OCI-LY7 (cell line): ENCODE results near the gene TAL1. TPM values are rescaled to one million over a fixed set of nuclear protein-coding genes. Genes with fewer than 3 reads are reported as not detected.
"Not testable (repeated sequence)": the region's sequence is repeated elsewhere in the genome, so short reads cannot be mapped to it uniquely, and the experiment has no call there.

Experiments
- Bru-seq: library from RNA; stranded (reverse); fragments of 400-500 nt; gene quantifications from one replicate; lab custom pipeline; 2021; lab: Mats Ljungman, UMichigan
- BruChase-seq, 2 experiments: library from RNA; stranded (reverse); fragments of 400-500 nt; gene quantifications; one replicate each; lab custom pipeline; 2021; lab: Mats Ljungman, UMichigan
- BruUV-seq: library from RNA; stranded (reverse); fragments of 400-500 nt; replicated peaks from 2 replicates; lab custom pipeline; 2021; lab: Mats Ljungman, UMichigan
- CTCF ChIA-PET: fragments of 300-600 bp; sonication (Branson Sonifier 250); formaldehyde crosslinking; loops from one replicate; lab custom pipeline; 2022; ENCODE audit warnings: antibody characterized with exemption; ENCODE audit not compliant: unreplicated experiment; lab: Charles Lee
- POLR2A ChIA-PET: fragments of 300-600 bp; sonication (Branson Sonifier 250); formaldehyde crosslinking; loops from one replicate; lab custom pipeline; 2022; ENCODE audit warnings: antibody characterized with exemption; lab: Charles Lee
- DNase-seq: peaks from one replicate; pipeline ENCODE4 v3.0.0-alpha.2; 2015; ENCODE audit warnings: low spot score
- H2AFZ ChIP-seq: fragments of 200-600 bp; sonication (generic), shearing (Covaris generic); 2 replicates; pipeline ENCODE4 v1.6.1; 2014; ENCODE audit warnings: mild to moderate bottlenecking, antibody characterized with exemption, low read length, moderate library complexity
- H3K27ac ChIP-seq: fragments of 200-600 bp; sonication (generic); 2 replicates; pipeline ENCODE4 v1.5.1; 2014; ENCODE audit warnings: mixed run types, low read depth, mild to moderate bottlenecking, moderate library complexity, low read length, inconsistent platforms; ENCODE audit not compliant: poor library complexity, severe bottlenecking
- H3K36me3 ChIP-seq: fragments of 200-600 bp; sonication (generic); 2 replicates; pipeline ENCODE4 v1.6.1; 2014; ENCODE audit warnings: mild to moderate bottlenecking, antibody characterized with exemption, low read length, moderate library complexity, mixed read lengths; ENCODE audit not compliant: insufficient read depth
- H3K4me1 ChIP-seq: fragments of 200-600 bp; sonication (generic); 2 replicates; pipeline ENCODE4 v1.5.1; 2014; ENCODE audit warnings: mild to moderate bottlenecking, low read length; ENCODE audit not compliant: insufficient read depth, poor library complexity, severe bottlenecking
- H3K4me2 ChIP-seq: fragments of 200-600 bp; sonication (generic); 2 replicates; pipeline ENCODE4 v1.6.1; 2014; ENCODE audit warnings: mild to moderate bottlenecking, low read length
- H3K4me3 ChIP-seq: fragments of 200-600 bp; sonication (generic); 2 replicates; pipeline ENCODE4 v1.5.1; 2014; ENCODE audit warnings: mild to moderate bottlenecking, low read depth, low read length; ENCODE audit not compliant: poor library complexity, severe bottlenecking
- H3K79me2 ChIP-seq: fragments of 200-600 bp; sonication (generic); 2 replicates; pipeline ENCODE4 v1.6.1; 2016; ENCODE audit warnings: low read depth, mild to moderate bottlenecking, low read length, moderate library complexity, mixed read lengths; ENCODE audit not compliant: insufficient read depth
- H3K9me2 ChIP-seq: fragments of 200-600 bp; sonication (generic); 2 replicates; pipeline ENCODE4 v1.6.1; 2016; ENCODE audit warnings: mild to moderate bottlenecking, low read length, mixed read lengths; ENCODE audit not compliant: insufficient read depth
- H3K9me3 ChIP-seq: fragments of 200-600 bp; sonication (generic); 2 replicates; pipeline ENCODE4 v1.6.1; 2014; ENCODE audit warnings: mild to moderate bottlenecking, mixed run types, low read length, mixed read lengths
- H4K20me1 ChIP-seq: fragments of 200-600 bp; sonication (generic); 2 replicates; pipeline ENCODE4 v1.6.1; 2014; ENCODE audit warnings: mild to moderate bottlenecking, antibody characterized with exemption, low read length, moderate library complexity, mixed read lengths; ENCODE audit not compliant: insufficient read depth
- CTCF ChIP-seq: fragments of 200-600 bp; sonication (generic); conservative IDR thresholded peaks from 2 replicates; pipeline ENCODE4 v1.5.1; 2014; ENCODE audit warnings: mild to moderate bottlenecking, antibody characterized with exemption, low read length, moderate library complexity, mixed read lengths
- EZH2phosphoT487 ChIP-seq: fragments of 200-600 bp; sonication (generic); IDR thresholded peaks from 2 replicates; pipeline ENCODE4 v1.6.1; 2018; ENCODE audit warnings: low read depth, borderline replicate concordance, mild to moderate bottlenecking, mixed run types, antibody characterized with exemption, low read length, moderate library complexity, mixed read lengths
- intact Hi-C: fragments of 100-400 bp; cut with micrococcal nuclease; formaldehyde crosslinking; loops from one replicate; pipeline ENCODE4 v1.10.0; 2022; ENCODE audit not compliant: unreplicated experiment
- long read RNA-seq: library from polyadenylated mRNA; stranded (forward); transcript quantifications from one replicate; pipeline ENCODE4 v2.0.0, GENCODE V29; 2022
- total RNA-seq, 2 experiments: library from RNA; depleted of rRNA in 1 of 2; stranded (reverse); fragments of >200 nt in 1 of 2; shearing (Covaris generic) in 1 of 2; gene quantifications; 2 replicates each; pipeline ENCODE4 v1.2.3, GENCODE V29; 2014 to 2022

The TAL1 gene
- not detected in 2 replicates for total RNA-seq (2014; rRNA removed; shearing (Covaris generic))
- not detected in 2 replicates for total RNA-seq (2022)
- Bru-seq, nascent RNA = not detected
- not detected for BruChase-seq, experiment 1, labeled RNA remaining after a 6-hour chase
- BruChase-seq, experiment 2, labeled RNA remaining after a 2-hour chase = not detected
- long read RNA-seq = 0 reads

GRCh38 chr1:47232187-47232874, at the start of gene TAL1:
Gene TAL1, minus strand, starts transcription at chr1:47232225. Its CDS starts 6,337 bp downstream, at chr1:47225888.
- no peak for DNase-seq
- H3K4me2 ChIP-seq = no peak within 1 kb of the TSS
- no peak within 1 kb of the TSS for H2AFZ ChIP-seq
- H3K9me3 ChIP-seq = no peaks in the 10 kb centered on the region
- no peaks in the 10 kb centered on the region for H3K36me3 ChIP-seq
- intact Hi-C loops = no loop called here
- no peaks in the 10 kb centered on the region for H3K9me2 ChIP-seq
- TF ChIP-seq EZH2phosphoT487 (no peak), CTCF (no peak)
- no TSS peak for BruUV-seq
- no peak within 1 kb of the TSS for H3K4me3 ChIP-seq
- H3K79me2 ChIP-seq = no peaks in the 10 kb centered on the region
- H4K20me1 ChIP-seq = no peaks in the 10 kb centered on the region
- peaks cover 6% of the 10 kb centered on the region for H3K4me1 ChIP-seq
- CTCF ChIA-PET = no interaction called here
- POLR2A ChIA-PET = no interaction called here
- H3K27ac ChIP-seq = no peak within 1 kb of the TSS

GRCh38 chr1:47280142-47280541, 48.1 kb upstream of the TAL1 start:
- no peak for DNase-seq
- Histone ChIP-seq H3K9me2 (no peaks in the 10 kb centered on the region), H2AFZ (no peak overlapping the region), H3K4me2 (no peak overlapping the region), H3K27ac (no peak overlapping the region), H4K20me1 (peaks cover 17% of the 10 kb centered on the region), H3K79me2 (peaks cover 51% of the 10 kb centered on the region), H3K9me3 (no peaks in the 10 kb centered on the region), H3K4me3 (no peak overlapping the region), H3K4me1 (no peaks in the 10 kb centered on the region), H3K36me3 (peaks cover 93% of the 10 kb centered on the region)
- no TSS peak for BruUV-seq
- POLR2A ChIA-PET = no interaction called here
- CTCF ChIA-PET = no interaction called here
- intact Hi-C loops = no loop called here
- no peak for TF ChIP-seq EZH2phosphoT487
- TF ChIP-seq CTCF = no peak

- Histone ChIP-seq H3K79me2 (peaks cover 73% of the 10 kb centered on the region), H2AFZ (no peak overlapping the region), H4K20me1 (peaks cover 17% of the 10 kb centered on the region; the same call in 1 of the 2 replicates), H3K4me1 (no peaks in the 10 kb centered on the region), H3K27ac (no peak overlapping the region), H3K9me2 (no peaks in the 10 kb centered on the region), H3K9me3 (no peaks in the 10 kb centered on the region), H3K36me3 (peaks cover 87% of the 10 kb centered on the region), H3K4me3 (no peak overlapping the region), H3K4me2 (no peak overlapping the region)
- no TSS peak for BruUV-seq
- TF ChIP-seq EZH2phosphoT487 = no peak
- no peak for TF ChIP-seq CTCF
- intact Hi-C loops = no loop called here
- POLR2A ChIA-PET = interaction anchor here (0.6 to 2.0 kb wide), 6 partner anchors 11 to 627 kb away, joined by 3 to 6 read pairs (median 4); no protein-coding TSS in a partner anchor
- no peak for DNase-seq
- CTCF ChIA-PET = no interaction called here
These were observed 44.8 kb upstream of the TAL1 start for GRCh38 chr1:47276850-47277249.

- H3K4me2 ChIP-seq, H3K27ac ChIP-seq, intact Hi-C loops, H3K4me3 ChIP-seq, H2AFZ ChIP-seq, CTCF ChIA-PET, H3K9me3 ChIP-seq, BruUV-seq, DNase-seq, H3K9me2 ChIP-seq, H3K4me1 ChIP-seq: not testable (repeated sequence)
- Histone ChIP-seq H4K20me1 (peaks cover 16% of the 10 kb centered on the region; the same call in 1 of the 2 replicates), H3K79me2 (peaks cover 73% of the 10 kb centered on the region), H3K36me3 (peaks cover 87% of the 10 kb centered on the region)
- POLR2A ChIA-PET = interaction anchor here (0.6 to 2.0 kb wide), 3 partner anchors 8 to 32 kb away, joined by 4 to 6 read pairs (median 5); no protein-coding TSS in a partner anchor
These were observed 43.8 kb upstream of the TAL1 start for GRCh38 chr1:47275811-47276210.
